ENCODE data around the gene SMAD4. TPM values are rescaled to one million over a fixed set of nuclear protein-coding genes. Genes with fewer than 3 reads are reported as not detected.

Gene SMAD4
- total RNA-seq, 1 experiment from 2014 or later: 172 TPM

DNA sequence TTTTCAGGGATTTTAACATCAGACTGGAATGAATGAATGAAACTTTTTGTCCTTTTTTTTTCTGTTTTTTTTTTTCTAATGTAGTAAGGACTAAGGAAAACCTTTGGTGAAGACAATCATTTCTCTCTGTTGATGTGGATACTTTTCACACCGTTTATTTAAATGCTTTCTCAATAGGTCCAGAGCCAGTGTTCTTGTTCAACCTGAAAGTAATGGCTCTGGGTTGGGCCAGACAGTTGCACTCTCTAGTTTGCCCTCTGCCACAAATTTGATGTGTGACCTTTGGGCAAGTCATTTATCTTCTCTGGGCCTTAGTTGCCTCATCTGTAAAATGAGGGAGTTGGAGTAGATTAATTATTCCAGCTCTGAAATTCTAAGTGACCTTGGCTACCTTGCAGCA, 53.4 kb downstream of the SMAD4 start:
- Histone ChIP-seq H3T11ph (ENCODE audit: low read length) (no peak overlapping the region), H4K8ac (replicated peaks; ENCODE audit: insufficient read length, low read depth, low read length) (no peak overlapping the region), H2BK120ac (ENCODE audit: low read depth, low read length, poor library complexity, severe bottlenecking) (no peak overlapping the region), H3K4me2 (ENCODE audit: insufficient read depth, insufficient read length, low read length) (no peak overlapping the region), H2AFZ (ENCODE audit: low read length) (no peak overlapping the region), H4K20me1 (ENCODE audit: control insufficient read depth, insufficient read depth, insufficient read length) (no peaks in the 10 kb centered on the region), H3K27me3 (ENCODE audit: insufficient read depth, low read length) (no peaks in the 10 kb centered on the region), H2BK12ac (ENCODE audit: insufficient read length, low read depth, low read length) (no peak overlapping the region), H3K23ac (ENCODE audit: insufficient read length, low read depth, low read length) (no peak overlapping the region), H3K79me1 (ENCODE audit: insufficient read depth, low read depth, low read length, poor library complexity, severe bottlenecking) (no peaks in the 10 kb centered on the region), H3K4ac (ENCODE audit: low read depth, low read length) (no peak overlapping the region), H3K9ac (ENCODE audit: extremely low read depth, insufficient read length, low read length) (no peak overlapping the region), H2BK15ac (ENCODE audit: low read depth, low read length) (no peak overlapping the region), H3K56ac (ENCODE audit: insufficient read length, low read depth, low read length) (no peak overlapping the region), H3K23me2 (ENCODE audit: insufficient read length, low read depth, low read length, poor library complexity, severe bottlenecking) (no peaks in the 10 kb centered on the region), H2BK20ac (ENCODE audit: low read depth, low read length, poor library complexity, severe bottlenecking) (no peak overlapping the region), H3K4me1 (ENCODE audit: insufficient read depth, low read length) (no peaks in the 10 kb centered on the region), H2BK5ac (ENCODE audit: insufficient read length, low read length) (no peak overlapping the region), H3K14ac (ENCODE audit: insufficient read depth, low read length) (no peak overlapping the region), H2AK5ac (ENCODE audit: insufficient read length, low read length) (no peak overlapping the region), H3K79me2 (ENCODE audit: insufficient read depth, low read length) (no peaks in the 10 kb centered on the region), H3K9me3 (ENCODE audit: control insufficient read depth, low read depth, low read length) (no peaks in the 10 kb centered on the region), H3K18ac (ENCODE audit: insufficient read length, low read depth, low read length) (no peak overlapping the region), H4K91ac (ENCODE audit: insufficient read length, low read depth, low read length) (no peak overlapping the region), H3K27ac (ENCODE audit: insufficient read length, low read depth, low read length) (no peak overlapping the region), H4K5ac (ENCODE audit: insufficient read length, low read depth, low read length) (no peak overlapping the region)
- no CpG with 5 or more reads among the region's 1 CpG for WGBS (ENCODE audit: extremely low coverage, insufficient read length, low lambda C conversion rate)
- Mint-ChIP-seq H3K27me3 (ENCODE audit: low read depth) (no peaks in the 10 kb centered on the region; the same call in 1 of the 2 replicates), H3K27ac (no peak overlapping the region), H3K4me3 (no peak overlapping the region), H3K4me1 (no peaks in the 10 kb centered on the region), H3K36me3 (ENCODE audit: insufficient read depth in 1 of 3, low read depth in 3 of 3) (peaks cover 69 to 99% (median 97%) of the 10 kb centered on the region in 3 experiments), H3K9me3 (peaks cover 17 to 23% of the 10 kb centered on the region in 2 experiments)
- TF ChIP-seq, protein P1, sequence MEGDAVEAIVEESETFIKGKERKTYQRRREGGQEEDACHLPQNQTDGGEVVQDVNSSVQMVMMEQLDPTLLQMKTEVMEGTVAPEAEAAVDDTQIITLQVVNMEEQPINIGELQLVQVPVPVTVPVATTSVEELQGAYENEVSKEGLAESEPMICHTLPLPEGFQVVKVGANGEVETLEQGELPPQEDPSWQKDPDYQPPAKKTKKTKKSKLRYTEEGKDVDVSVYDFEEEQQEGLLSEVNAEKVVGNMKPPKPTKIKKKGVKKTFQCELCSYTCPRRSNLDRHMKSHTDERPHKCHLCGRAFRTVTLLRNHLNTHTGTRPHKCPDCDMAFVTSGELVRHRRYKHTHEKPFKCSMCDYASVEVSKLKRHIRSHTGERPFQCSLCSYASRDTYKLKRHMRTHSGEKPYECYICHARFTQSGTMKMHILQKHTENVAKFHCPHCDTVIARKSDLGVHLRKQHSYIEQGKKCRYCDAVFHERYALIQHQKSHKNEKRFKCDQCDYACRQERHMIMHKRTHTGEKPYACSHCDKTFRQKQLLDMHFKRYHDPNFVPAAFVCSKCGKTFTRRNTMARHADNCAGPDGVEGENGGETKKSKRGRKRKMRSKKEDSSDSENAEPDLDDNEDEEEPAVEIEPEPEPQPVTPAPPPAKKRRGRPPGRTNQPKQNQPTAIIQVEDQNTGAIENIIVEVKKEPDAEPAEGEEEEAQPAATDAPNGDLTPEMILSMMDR (conservative IDR thresholded peaks at IDR 0.05): no peak
- DNase-seq: no peak

Data from H9 (cell line).